ENCODE measurements around the gene SQSTM1.

GRCh38 chr5:179868541-179868940 is 47.8 kb downstream of the SQSTM1 start:
- TF ChIP-seq HNF4A (conservative IDR thresholded peaks at IDR 0.05) (no peak), REST (IDR thresholded peaks at IDR 0.05) (no peak), FOXA1 (IDR thresholded peaks at IDR 0.05) (no peak), YY1 (IDR thresholded peaks at IDR 0.05) (no peak)
- TF ChIP-seq, protein P1, sequence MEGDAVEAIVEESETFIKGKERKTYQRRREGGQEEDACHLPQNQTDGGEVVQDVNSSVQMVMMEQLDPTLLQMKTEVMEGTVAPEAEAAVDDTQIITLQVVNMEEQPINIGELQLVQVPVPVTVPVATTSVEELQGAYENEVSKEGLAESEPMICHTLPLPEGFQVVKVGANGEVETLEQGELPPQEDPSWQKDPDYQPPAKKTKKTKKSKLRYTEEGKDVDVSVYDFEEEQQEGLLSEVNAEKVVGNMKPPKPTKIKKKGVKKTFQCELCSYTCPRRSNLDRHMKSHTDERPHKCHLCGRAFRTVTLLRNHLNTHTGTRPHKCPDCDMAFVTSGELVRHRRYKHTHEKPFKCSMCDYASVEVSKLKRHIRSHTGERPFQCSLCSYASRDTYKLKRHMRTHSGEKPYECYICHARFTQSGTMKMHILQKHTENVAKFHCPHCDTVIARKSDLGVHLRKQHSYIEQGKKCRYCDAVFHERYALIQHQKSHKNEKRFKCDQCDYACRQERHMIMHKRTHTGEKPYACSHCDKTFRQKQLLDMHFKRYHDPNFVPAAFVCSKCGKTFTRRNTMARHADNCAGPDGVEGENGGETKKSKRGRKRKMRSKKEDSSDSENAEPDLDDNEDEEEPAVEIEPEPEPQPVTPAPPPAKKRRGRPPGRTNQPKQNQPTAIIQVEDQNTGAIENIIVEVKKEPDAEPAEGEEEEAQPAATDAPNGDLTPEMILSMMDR (IDR thresholded peaks at IDR 0.05; ENCODE audit: low read depth, low read length, missing input control): no peak

Data from liver (tissue), 3 donors.